Measurements from ENCODE around the gene MPP7.
"Not testable (repeated sequence)": the region's sequence is repeated elsewhere in the genome, so short reads cannot be mapped to it uniquely, and the experiment has no call there.

MPP7 gene

GRCh38 chr10:28302638-28303488 is at the start of gene MPP7:
Gene MPP7, minus strand, starts transcription at chr10:28303064. Its CDS starts 64,460 bp downstream, at chr10:28238604.
- peak; percentile 95 for FAIRE-seq

DNA sequence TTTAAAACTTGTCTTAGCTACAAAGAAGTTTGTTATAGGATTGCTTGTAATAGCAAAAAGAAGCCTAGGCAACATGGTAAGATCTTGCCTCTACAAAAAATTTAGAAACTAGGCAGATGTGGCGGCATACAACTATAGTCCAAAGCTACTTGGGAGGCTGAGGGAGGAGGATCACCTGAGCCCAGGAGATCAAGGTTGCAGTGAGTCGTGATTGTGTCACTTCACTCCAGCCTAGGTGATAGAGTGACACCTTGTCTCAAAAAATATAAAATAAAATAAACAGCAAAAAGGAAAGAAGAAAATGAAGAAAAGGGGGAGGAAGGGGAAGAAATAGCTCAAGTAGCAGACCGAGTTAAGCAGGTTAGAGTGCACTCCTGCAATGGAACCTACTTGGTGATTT is 47.0 kb upstream of the MPP7 start:
- no peak for FAIRE-seq

GRCh38 chr10:28343987-28344895 is 41.4 kb upstream of the MPP7 start:
- FAIRE-seq: no peak

DNA sequence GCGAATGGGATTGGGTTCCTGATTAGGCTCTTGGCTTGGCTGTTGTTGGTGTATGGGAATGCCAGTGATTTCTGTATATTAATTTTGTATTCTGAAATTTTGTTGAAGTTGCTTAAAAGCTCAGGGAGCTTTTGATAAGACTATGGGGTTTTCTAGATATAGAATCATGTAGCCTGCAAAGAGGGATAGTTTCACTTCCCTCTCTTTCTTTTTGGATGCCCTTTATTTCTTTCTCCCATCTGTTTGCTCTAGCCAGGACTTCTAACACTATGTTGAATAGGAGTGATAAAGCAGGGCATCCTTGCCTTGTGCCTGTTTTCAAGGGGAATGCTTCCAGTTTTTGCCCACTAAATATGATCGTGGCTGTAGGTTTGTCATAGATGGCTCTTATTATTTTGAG is 40.4 kb upstream of the MPP7 start:
- no peak for FAIRE-seq

DNA sequence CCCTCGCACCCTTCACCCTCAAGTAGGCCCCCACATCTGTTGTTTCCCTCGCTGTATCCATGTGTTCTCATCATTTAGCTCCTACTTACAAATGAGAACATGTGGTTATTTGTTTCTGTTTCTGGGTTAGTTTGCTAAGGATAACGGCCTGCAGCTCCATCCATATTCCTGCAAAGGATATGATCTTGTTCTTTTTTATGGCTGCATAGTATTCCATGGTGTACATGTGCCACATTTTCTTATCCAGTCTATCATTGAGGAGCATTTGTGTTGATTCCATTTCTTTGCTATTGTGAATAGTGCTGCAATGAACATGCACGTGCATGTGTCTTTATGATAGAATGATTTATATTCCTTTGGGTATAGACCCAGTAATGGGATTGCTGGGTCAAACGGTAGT is 38.8 kb upstream of the MPP7 start:
- not testable (repeated sequence) for FAIRE-seq

DNA sequence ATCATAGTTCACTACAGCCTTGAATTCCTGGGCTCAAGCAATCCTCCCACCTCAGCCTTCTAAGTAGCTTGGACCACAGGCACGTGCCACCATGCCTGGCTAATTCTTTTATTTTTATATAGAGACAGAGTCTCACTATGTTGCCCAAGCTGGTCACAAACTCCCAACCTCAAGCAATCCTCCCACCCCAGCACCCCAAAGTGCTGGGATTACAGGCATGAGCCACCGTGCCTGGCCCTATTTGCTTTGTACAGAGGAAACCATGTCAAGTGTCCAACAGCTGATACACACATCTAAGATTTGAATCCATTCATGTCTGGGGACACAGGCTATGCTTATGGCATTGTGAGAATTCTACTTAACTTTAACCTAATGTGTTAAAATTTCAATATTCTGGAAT is 29.9 kb upstream of the MPP7 start:
- no peak for FAIRE-seq

DNA sequence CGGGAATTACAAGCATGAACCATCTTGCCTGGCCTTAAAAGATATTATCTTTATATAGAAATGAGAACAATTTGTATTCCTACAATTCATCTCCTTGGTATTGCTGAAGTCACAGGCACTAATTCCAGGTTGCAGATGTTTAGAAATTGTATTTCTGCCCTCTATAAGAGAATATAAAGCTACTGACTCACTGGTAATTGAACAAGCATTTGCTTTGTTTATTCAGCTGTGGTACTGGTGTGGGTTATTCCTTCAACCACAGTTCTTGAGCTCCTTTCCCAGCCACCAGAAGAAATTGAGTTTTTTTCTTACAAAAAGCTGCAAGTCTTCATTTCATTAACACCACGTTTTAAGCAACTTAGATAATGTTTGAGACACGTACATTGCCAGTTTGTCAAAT is 29.0 kb upstream of the MPP7 start:
- FAIRE-seq: no peak

DNA sequence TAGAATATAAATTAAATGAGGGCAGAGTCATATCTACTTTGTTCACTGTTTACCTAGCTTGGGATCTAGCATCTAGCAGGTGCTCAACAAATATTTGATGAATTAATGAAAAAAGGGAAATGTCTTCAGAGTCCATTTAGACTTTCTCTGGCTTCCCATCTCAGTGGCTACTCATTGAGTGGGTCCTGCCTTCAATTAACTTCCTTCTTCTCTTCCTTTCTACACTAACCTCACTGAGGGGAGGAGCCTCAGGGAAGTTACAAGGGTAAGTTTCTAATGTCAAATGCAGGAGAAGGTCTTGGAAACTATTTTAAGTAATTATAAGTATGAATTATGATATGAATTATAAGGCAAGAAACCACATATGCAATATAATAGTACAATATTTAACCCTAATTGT is 28.2 kb upstream of the MPP7 start:
- FAIRE-seq: no peak

DNA sequence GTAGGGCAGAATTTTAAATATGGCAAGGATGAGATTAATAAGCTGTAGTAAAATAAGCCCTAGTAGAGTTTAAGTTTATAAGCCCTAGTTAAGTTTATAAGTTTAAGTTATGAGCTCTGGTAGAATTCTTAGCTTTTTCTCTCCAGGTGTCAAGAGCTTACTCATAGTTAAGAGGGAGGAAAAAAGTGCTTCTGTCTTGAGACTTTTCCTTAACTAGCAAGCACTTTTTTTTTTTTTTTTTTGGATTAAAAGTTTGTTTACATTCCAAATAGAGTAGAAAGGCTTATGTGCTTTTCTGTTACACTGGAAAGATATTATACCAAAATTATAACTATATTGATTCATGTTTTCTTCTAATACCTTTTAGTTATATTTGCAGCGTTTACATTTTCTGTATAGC is 25.5 kb upstream of the MPP7 start:
- FAIRE-seq: no peak

- FAIRE-seq: no peak
Measured at GRCh38 chr10:28327491-28327880, 24.6 kb upstream of the MPP7 start.

DNA sequence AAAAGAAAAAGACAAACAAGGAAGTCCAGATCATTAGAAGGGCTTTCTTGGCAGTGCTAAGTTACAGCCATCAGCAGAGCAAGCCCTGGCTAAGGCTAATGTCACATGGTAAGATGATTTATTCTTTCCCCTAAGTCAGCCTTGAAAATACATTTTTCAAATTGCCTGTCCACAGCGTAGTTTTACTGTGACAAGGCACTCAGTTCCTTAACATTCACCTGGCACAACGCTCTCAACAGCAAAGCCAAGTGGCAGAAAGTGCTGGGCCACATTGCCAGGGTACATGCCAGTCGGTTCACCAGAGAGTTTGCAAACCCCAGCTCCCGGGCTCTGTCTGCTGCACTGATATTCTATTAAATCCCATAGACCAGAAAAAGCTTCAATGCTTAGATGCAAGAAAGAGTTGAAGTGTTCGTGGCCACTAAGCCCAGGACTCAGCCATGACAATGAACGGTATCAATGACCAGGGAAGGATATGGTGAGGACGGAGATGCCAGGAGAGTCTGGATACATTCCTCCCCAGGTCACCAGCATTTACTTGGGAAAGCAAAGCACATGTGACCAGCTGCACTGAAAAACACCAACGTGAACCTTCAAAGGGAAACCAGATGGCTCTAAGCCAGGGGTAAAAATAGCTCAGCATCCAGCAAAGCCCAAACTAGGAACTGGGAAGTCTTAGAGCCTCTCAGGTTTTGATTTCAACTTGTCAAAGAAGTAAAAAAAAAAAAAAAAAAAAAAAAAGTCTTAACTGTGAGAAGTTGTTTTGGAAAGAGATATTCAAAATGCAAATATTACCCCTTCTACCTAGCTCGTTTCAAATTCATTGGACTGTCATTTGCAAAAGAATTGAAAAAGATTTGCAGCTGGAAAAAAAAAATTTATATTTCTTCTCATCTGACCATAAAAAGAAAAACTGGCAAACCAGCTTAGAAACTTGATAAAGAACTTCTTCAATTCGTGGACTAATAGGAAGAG is 23.9 kb upstream of the MPP7 start:
- FAIRE-seq: no peak

GRCh38 chr10:28320799-28321198 is 17.9 kb upstream of the MPP7 start:
- FAIRE-seq: no peak

GRCh38 chr10:28320090-28320489 is 17.2 kb upstream of the MPP7 start:
- FAIRE-seq: no peak

DNA sequence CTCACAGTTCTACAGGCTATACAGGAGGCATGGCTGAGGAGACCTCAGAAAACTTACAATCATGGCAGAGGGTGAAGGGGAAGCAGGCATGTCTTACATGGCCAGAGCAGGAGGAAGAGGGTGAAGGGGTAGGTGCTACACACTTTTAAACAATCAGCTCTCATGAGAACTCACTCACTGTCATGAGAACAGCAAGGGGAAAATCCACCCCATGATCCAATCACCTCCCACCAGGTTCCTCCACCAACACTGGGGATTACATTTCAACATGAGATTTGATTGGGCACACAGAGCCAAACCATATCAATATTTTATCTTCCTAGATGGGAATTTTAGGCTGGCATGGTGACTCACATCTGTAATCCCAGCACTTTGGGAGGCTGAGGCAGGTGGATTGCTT is 16.2 kb upstream of the MPP7 start:
- FAIRE-seq: not testable (repeated sequence)

- no peak for FAIRE-seq
Measured at GRCh38 chr10:28318626-28319025, 15.8 kb upstream of the MPP7 start.

GRCh38 chr10:28317760-28318159 is 14.9 kb upstream of the MPP7 start:
- FAIRE-seq: no peak

GRCh38 chr10:28316696-28317095 is 13.8 kb upstream of the MPP7 start:
- FAIRE-seq: no peak

GRCh38 chr10:28315140-28315539 is 12.3 kb upstream of the MPP7 start:
- FAIRE-seq: no peak

- no peak for FAIRE-seq
Measured at GRCh38 chr10:28314211-28314610, 11.3 kb upstream of the MPP7 start.

- no peak for FAIRE-seq
Measured at GRCh38 chr10:28312572-28312971, 9.7 kb upstream of the MPP7 start.

DNA sequence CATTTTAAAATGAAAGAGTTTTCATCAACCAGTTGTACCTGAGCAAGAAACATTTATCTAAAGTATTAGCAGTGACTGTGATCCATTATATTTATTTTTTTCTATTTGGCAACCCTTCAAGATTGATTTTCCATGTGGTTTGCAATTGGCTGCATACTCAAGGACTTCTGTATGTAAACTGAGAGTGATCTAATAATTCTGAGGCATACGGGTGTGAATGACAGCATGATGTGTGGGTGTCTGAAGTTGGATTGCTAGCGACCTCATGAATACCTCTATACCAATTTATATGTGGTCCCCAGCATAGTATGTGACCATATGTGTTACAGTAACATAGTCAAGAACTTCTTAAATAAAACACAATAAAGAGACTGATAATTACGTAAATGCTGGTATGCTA is 8.2 kb upstream of the MPP7 start:
- no peak for FAIRE-seq

DNA sequence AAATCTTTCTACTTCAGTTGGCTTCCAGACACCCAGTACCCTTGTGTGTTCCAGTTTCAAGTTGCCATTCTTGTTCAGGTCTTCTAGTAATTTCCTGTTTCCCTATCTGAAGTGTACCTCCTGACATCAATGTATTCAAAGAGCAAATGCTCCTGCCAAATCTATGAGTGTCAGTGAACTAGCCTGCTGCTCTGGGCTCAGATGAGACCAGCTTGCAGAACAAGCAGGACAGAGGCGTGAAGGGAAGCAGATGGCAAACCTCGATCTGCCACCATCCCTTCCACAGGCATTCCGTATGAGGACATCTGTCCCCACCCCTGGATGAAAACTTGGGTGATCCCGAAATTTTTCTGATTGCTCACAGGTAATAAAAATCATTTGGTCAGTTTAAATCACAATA is 4.4 kb upstream of the MPP7 start:
- FAIRE-seq: no peak

DNA sequence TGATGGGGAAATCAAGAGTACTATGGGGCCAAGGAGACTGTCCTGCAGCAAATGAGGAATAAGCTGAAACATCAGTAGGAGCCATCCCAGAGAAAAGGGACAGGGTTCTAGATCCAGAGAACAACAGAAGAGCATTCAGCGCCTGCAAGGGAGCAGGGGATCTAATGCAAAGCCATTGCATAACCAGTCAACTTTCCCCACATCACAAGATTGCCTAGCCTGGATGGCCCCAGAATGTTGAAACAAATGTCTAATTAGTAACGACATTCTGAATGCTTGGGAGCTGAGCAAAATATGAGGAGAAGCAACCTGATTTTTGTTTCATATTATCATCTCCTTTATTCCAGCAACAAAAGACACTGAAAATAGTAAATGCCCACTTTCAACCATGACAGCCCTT is 2.7 kb upstream of the MPP7 start:
- no peak for FAIRE-seq
